GM12878 (cell line): ENCODE results near the gene ZNF689. TPM values are rescaled to one million over a fixed set of nuclear protein-coding genes. Genes with fewer than 3 reads are reported as not detected.
A peak's percentile ranks its signal among the peaks of the same experiment; 100 is the strongest.

ENCODE experiments used
- BCL11A ChIP-seq: IDR thresholded peaks from 2 replicates; pipeline ENCODE4 v1.6.1; 2011; ENCODE audit warnings: low read depth, low read length
- BHLHE40 ChIP-seq, 2 experiments: fragments of 450-650 bp in 1 of 2; IDR thresholded peaks; 2 replicates each; pipeline ENCODE4 v1.6.1; 2011 to 2017; ENCODE audit warnings: low read depth in 2 of 2, borderline replicate concordance in 1 of 2, improper control_type of control experiment in 1 of 2, low read length in 1 of 2, mild to moderate bottlenecking in 1 of 2
- EP300 ChIP-seq, 2 experiments: fragments of 150-350 bp in 1 of 2; IDR thresholded peaks; 2 replicates each; pipeline ENCODE4 v1.6.1; 2011 to 2012; ENCODE audit warnings: low read depth in 2 of 2, low read length in 2 of 2, borderline replicate concordance in 1 of 2, improper control_type of control experiment in 1 of 2, inconsistent platforms in 1 of 2; ENCODE audit not compliant: control insufficient read depth in 1 of 2
- ETV6 ChIP-seq, 2 experiments: fragments of 450-650 bp in 1 of 2; IDR thresholded peaks in 1 of 2; conservative IDR thresholded peaks in 1 of 2; 2 replicates each; pipeline ENCODE4 v1.6.1; 2014; ENCODE audit warnings: antibody characterized with exemption in 1 of 2, borderline replicate concordance in 1 of 2, low read depth in 1 of 2, mild to moderate bottlenecking in 1 of 2, moderate library complexity in 1 of 2
- GATAD2B ChIP-seq: fragments of 450-650 bp; conservative IDR thresholded peaks from 2 replicates; pipeline ENCODE4 v1.6.1; 2017; ENCODE audit warnings: low read depth, mild to moderate bottlenecking, moderate library complexity
- JUNB ChIP-seq: IDR thresholded peaks from 2 replicates; pipeline ENCODE4 v1.6.1; 2016; ENCODE audit warnings: antibody characterized with exemption, mild to moderate bottlenecking
- POLR2AphosphoS5 ChIP-seq: IDR thresholded peaks from 2 replicates; pipeline ENCODE4 v1.6.1; 2011; ENCODE audit warnings: mild to moderate bottlenecking, low read length, inconsistent platforms
- RBBP5 ChIP-seq: fragments of 200-600 bp; sonication (generic); conservative IDR thresholded peaks from 2 replicates; pipeline ENCODE4 v1.6.1; 2016
- SUPT20H ChIP-seq: IDR thresholded peaks from 2 replicates; pipeline ENCODE4 v1.6.1; 2011; ENCODE audit warnings: low read depth, mild to moderate bottlenecking, low read length, moderate library complexity, borderline replicate concordance; ENCODE audit not compliant: control insufficient read depth
- TBL1XR1 ChIP-seq: IDR thresholded peaks from 2 replicates; pipeline ENCODE4 v1.6.1; 2012; ENCODE audit warnings: low read depth, low read length, improper control_type of control experiment
- YBX1 ChIP-seq: fragments of 450-650 bp; IDR thresholded peaks from 2 replicates; pipeline ENCODE4 v1.6.1; 2016; ENCODE audit warnings: antibody characterized with exemption
- ZNF207 ChIP-seq: fragments of 450-650 bp; IDR thresholded peaks from 2 replicates; pipeline ENCODE4 v1.6.1; 2014; ENCODE audit warnings: antibody characterized with exemption, mild to moderate bottlenecking, borderline replicate concordance
- ZNF24 ChIP-seq: fragments of 450-650 bp; IDR thresholded peaks from 2 replicates; pipeline ENCODE4 v1.6.1; 2017; ENCODE audit warnings: antibody characterized with exemption, mild to moderate bottlenecking
- ZNF592 ChIP-seq: fragments of 450-650 bp; IDR thresholded peaks from 2 replicates; pipeline ENCODE4 v1.6.1; 2017; ENCODE audit warnings: mild to moderate bottlenecking, moderate library complexity
- ZNF687 ChIP-seq: fragments of 450-650 bp; IDR thresholded peaks from 2 replicates; pipeline ENCODE4 v1.6.1; 2017; ENCODE audit warnings: mild to moderate bottlenecking, moderate library complexity
- polyA plus RNA-seq, 11 experiments: library from polyadenylated mRNA; depleted of rRNA in 4 of 11; unstranded in 6 of 11; stranded (reverse) in 5 of 11; fragments of >200 nt; fragmentation: Nextera tagmentation in 4 of 11; fragmentation: Illumina TruSeq in 1 of 11; extraction: Ambion mirVana in 4 of 11; extraction: Trizol in 1 of 11; gene quantifications; 1 replicate in 1 of 11; 2 replicates in 10 of 11; pipeline versions ENCODE4 v1.2.1 to v1.2.3, GENCODE V29; 2011 to 2016; ENCODE audit warnings: inconsistent platforms in 2 of 11, missing spikeins in 2 of 11, low read depth in 1 of 11
- total RNA-seq, 4 experiments: library from RNA; depleted of rRNA in 3 of 4; stranded (reverse); fragments of >200 nt in 3 of 4; fragmentation: Illumina TruSeq in 1 of 4; extraction: Trizol in 1 of 4; gene quantifications; 2 replicates each; pipeline versions ENCODE4 v1.2.1 to v1.2.3, GENCODE V29; 2013 to 2021
- TF ChIP-seq, protein P1 (sequence below): IDR thresholded peaks from 2 replicates; pipeline ENCODE4 v1.6.1; 2011; ENCODE audit warnings: low read depth, mild to moderate bottlenecking, low read length, moderate library complexity, borderline replicate concordance; ENCODE audit errors: extremely low read depth
- TF ChIP-seq, protein P2 (sequence below): fragments of 450-650 bp; IDR thresholded peaks from 2 replicates; pipeline ENCODE4 v1.6.1; 2017; ENCODE audit warnings: mild to moderate bottlenecking, low read depth, inconsistent platforms; ENCODE audit not compliant: poor library complexity, severe bottlenecking

The ZNF689 gene
- total and polyA plus RNA-seq, 10 of the 15 experiments (the other 5 are each of a cell fraction or from before 2014, with no cell fraction given) = 4.7 to 13.2 (median 8.5) TPM

GRCh38 chr16:30658731-30659506, 48.7 kb upstream of the ZNF689 start (continued):
- TF ChIP-seq ZNF592 = peak; percentile 34; the same call in 1 of the 2 replicates
- TF ChIP-seq ZNF24 = 0 out of 2 replicates have a peak, but pooled peaks have one; percentile 29
- TF ChIP-seq RBBP5 = 0 out of 2 replicates have a peak, but pooled peaks have one; percentile 73
- TF ChIP-seq, protein P1, sequence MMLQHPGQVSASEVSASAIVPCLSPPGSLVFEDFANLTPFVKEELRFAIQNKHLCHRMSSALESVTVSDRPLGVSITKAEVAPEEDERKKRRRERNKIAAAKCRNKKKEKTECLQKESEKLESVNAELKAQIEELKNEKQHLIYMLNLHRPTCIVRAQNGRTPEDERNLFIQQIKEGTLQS = no peak
- peak; percentile 81 for TF ChIP-seq POLR2AphosphoS5
- TF ChIP-seq ETV6 (conservative IDR thresholded peaks at IDR 0.05 in 1 of 2, IDR thresholded peaks at IDR 0.05 in 1 of 2; ENCODE audit: borderline replicate concordance in 1 of 2, low read depth in 1 of 2) = peak in 1 of 2 experiments; percentile 100; a peak in 3 of 4 replicates
- TF ChIP-seq EP300 (IDR thresholded peaks at IDR 0.05; ENCODE audit: borderline replicate concordance in 1 of 2, control insufficient read depth in 1 of 2, low read depth in 2 of 2, low read length in 2 of 2) = no peak
- TF ChIP-seq YBX1 = no peak
- TF ChIP-seq GATAD2B = peak; percentile 71
- peak; percentile 59; the same call in 1 of the 2 replicates for TF ChIP-seq ZNF207
- TF ChIP-seq, protein P2, sequence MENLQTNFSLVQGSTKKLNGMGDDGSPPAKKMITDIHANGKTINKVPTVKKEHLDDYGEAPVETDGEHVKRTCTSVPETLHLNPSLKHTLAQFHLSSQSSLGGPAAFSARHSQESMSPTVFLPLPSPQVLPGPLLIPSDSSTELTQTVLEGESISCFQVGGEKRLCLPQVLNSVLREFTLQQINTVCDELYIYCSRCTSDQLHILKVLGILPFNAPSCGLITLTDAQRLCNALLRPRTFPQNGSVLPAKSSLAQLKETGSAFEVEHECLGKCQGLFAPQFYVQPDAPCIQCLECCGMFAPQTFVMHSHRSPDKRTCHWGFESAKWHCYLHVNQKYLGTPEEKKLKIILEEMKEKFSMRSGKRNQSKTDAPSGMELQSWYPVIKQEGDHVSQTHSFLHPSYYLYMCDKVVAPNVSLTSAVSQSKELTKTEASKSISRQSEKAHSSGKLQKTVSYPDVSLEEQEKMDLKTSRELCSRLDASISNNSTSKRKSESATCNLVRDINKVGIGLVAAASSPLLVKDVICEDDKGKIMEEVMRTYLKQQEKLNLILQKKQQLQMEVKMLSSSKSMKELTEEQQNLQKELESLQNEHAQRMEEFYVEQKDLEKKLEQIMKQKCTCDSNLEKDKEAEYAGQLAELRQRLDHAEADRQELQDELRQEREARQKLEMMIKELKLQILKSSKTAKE = peak; percentile 58
- no peak for TF ChIP-seq SUPT20H
- TF ChIP-seq BHLHE40 (IDR thresholded peaks at IDR 0.05; ENCODE audit: borderline replicate concordance in 1 of 2, low read depth in 2 of 2, low read length in 1 of 2) = peak in 1 of 2 experiments; percentile 31; a peak in 1 of 4 replicates
- TF ChIP-seq JUNB = peak; percentile 21; the same call in 1 of the 2 replicates
- no peak; the same call in 1 of the 2 replicates for TF ChIP-seq TBL1XR1
- no peak for TF ChIP-seq BCL11A
- peak; percentile 57; the same call in 1 of the 2 replicates for TF ChIP-seq ZNF687
